Erythroblast (primary cell): ENCODE measurements around the gene TBX18.

Experiments
- GATA1 ChIP-seq: IDR thresholded peaks from 2 replicates; pipeline ENCODE4 v1.6.1; 2011; ENCODE audit warnings: low read depth, mild to moderate bottlenecking, control low read depth, low read length, moderate library complexity
- POLR2A ChIP-seq: IDR thresholded peaks from 2 replicates; pipeline ENCODE4 v1.6.1; 2011; ENCODE audit warnings: mild to moderate bottlenecking, low read length

DNA sequence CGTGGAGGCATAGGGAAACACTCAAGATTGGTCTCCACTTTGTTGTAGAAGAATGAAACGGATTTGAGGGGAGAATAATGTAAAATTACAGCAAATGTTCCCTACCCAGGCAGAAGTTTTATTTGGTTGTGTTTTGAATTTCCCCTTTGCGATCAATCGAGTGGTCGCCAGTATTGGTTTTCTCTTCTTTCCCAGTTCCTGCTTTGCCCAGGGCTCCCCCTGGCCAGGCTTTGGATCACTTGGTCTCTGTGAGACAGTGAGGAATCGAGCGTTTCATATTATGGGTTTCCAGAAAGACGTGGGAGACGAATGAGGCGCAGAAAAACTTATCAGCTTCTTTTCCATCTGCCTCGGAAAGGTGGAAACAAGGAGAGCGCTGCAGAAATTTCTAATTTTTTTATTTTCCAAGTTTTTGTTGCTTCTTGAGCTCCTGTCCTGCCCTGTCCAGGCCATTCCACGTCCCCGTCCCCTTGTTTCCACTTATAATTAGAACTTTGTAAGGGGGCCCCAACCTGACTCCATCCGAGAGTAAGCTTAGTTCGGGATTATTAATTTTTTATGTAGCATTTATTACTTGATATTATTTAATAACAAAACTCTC is 7.5 kb upstream of the TBX18 start:
- TF ChIP-seq POLR2A (no peak), GATA1 (no peak)
